Uterus (tissue), 4 donors: ENCODE data around the gene ZNF212. TPM values are rescaled to one million over a fixed set of nuclear protein-coding genes. Genes with fewer than 3 reads are reported as not detected.
"Not testable (repeated sequence)": the region's sequence is repeated elsewhere in the genome, so short reads cannot be mapped to it uniquely, and the experiment has no call there.

ENCODE experiments used
- DNase-seq, 2 donors: peaks; one replicate each; pipeline ENCODE4 v3.0.0-alpha.2; 2019 to 2020
- H3K27ac ChIP-seq, 2 donors: fragments of 200-600 bp; sonication (generic); 1 replicate in 1 of 2; 2 replicates in 1 of 2; pipeline ENCODE4 v1.5.1; 2016 to 2018
- H3K27me3 ChIP-seq, 2 donors: fragments of 200-600 bp; sonication (generic); one replicate each; pipeline ENCODE4 v1.5.1; 2018 to 2019; ENCODE audit warnings: control low read depth in 1 of 2
- H3K36me3 ChIP-seq, 2 donors: fragments of 200-600 bp; sonication (generic); one replicate each; pipeline ENCODE4 v1.5.1; 2019; ENCODE audit warnings: control low read depth in 1 of 2
- H3K4me1 ChIP-seq, 2 donors: fragments of 200-600 bp; sonication (generic); one replicate each; pipeline ENCODE4 v1.5.1; 2018 to 2019; ENCODE audit warnings: control low read depth in 1 of 2
- H3K4me3 ChIP-seq, 2 donors: fragments of 200-600 bp; sonication (generic); 1 replicate in 1 of 2; 2 replicates in 1 of 2; pipeline ENCODE4 v1.5.1; 2018 to 2019; ENCODE audit warnings: mild to moderate bottlenecking in 1 of 2
- H3K9me3 ChIP-seq, 2 donors: fragments of 200-600 bp; sonication (generic); one replicate each; pipeline ENCODE4 v1.5.1; 2019; ENCODE audit warnings: control low read depth in 1 of 2
- CTCF ChIP-seq, 4 experiments: fragments of 200-600 bp in 2 of 4; fragments of 450-650 bp in 2 of 4; sonication (generic) in 2 of 4; IDR thresholded peaks; one replicate each; pipeline ENCODE4 v1.5.1; 2016 to 2019; ENCODE audit warnings: antibody characterized with exemption in 4 of 4, mild to moderate bottlenecking in 2 of 4, moderate library complexity in 1 of 4
- POLR2A ChIP-seq, 2 donors: fragments of 450-650 bp; IDR thresholded peaks; one replicate each; pipeline ENCODE4 v1.6.1; 2016; ENCODE audit warnings: antibody characterized with exemption in 2 of 2, mild to moderate bottlenecking in 1 of 2, moderate library complexity in 1 of 2
- intact Hi-C: fragments of 100-400 bp; cut with DNase I; formaldehyde crosslinking; loops from one replicate; pipeline ENCODE4 v1.15.1; 2023; ENCODE audit warnings: low total_unique reads
- total RNA-seq, 4 donors: library from RNA; depleted of rRNA in 3 of 4; stranded (reverse); fragments of >200 nt in 3 of 4; gene quantifications; one replicate each; pipeline versions ENCODE4 v1.1.0 to v1.2.4, GENCODE V29; 2014 to 2023
- donor health status: DM: yes; HTN: yes; CAD: no.

ZNF212 gene
- total RNA-seq, 4 donors from 2014 or later, result 2.9 to 14.1 (median 7.7) TPM

GRCh38 chr7:149261829-149262617, 22.6 kb downstream of the ZNF212 start, which contains the start of gene ZNF783:
Gene ZNF783 (plus strand): TSS chr7:149262196. CDS start chr7:149262334, 138 bp downstream.
- Histone ChIP-seq H3K4me1 (no peaks in the 10 kb centered on the region), H3K4me3 (peak within 1 kb of the TSS; percentile 46 to 65), H3K9me3 (no peaks in the 10 kb centered on the region), H3K27ac (peak within 1 kb of the TSS; percentile 89 to 96), H3K27me3 (no peaks in the 10 kb centered on the region), H3K36me3 (no peaks in the 10 kb centered on the region)
- peak; percentile 5 to 44 for TF ChIP-seq POLR2A (IDR thresholded peaks at IDR 0.05)
- peak; percentile 52 to 94 (median 84) for TF ChIP-seq CTCF (IDR thresholded peaks at IDR 0.05)
- DNase-seq, result peak; percentile 83 to 89
- intact Hi-C loops, result no loop called here

- H3K4me3 ChIP-seq, result no peak overlapping the region
- no peak for DNase-seq
- H3K27ac ChIP-seq, result no peak overlapping the region
- TF ChIP-seq CTCF (IDR thresholded peaks at IDR 0.05) (no peak), POLR2A (IDR thresholded peaks at IDR 0.05) (no peak)
- H3K27me3 ChIP-seq, result no peaks in the 10 kb centered on the region
- H3K4me1 ChIP-seq, result no peaks in the 10 kb centered on the region
- no peaks in the 10 kb centered on the region for H3K9me3 ChIP-seq
- H3K36me3 ChIP-seq, result no peaks in the 10 kb centered on the region
- intact Hi-C loops, result no loop called here
Measured at GRCh38 chr7:149266451-149266850, 27.0 kb downstream of the ZNF212 start.

GRCh38 chr7:149267733-149268132, 28.3 kb downstream of the ZNF212 start:
- no peak overlapping the region for H3K4me3 ChIP-seq
- TF ChIP-seq CTCF (IDR thresholded peaks at IDR 0.05) (no peak), POLR2A (IDR thresholded peaks at IDR 0.05) (no peak)
- intact Hi-C loops, result no loop called here
- H3K4me1 ChIP-seq, result no peaks in the 10 kb centered on the region
- no peak for DNase-seq
- H3K9me3 ChIP-seq, result no peaks in the 10 kb centered on the region
- H3K27me3 ChIP-seq, result no peaks in the 10 kb centered on the region
- no peaks in the 10 kb centered on the region for H3K36me3 ChIP-seq
- H3K27ac ChIP-seq, result no peak overlapping the region

- H3K4me1 ChIP-seq, H3K36me3 ChIP-seq, H3K4me3 ChIP-seq, H3K27me3 ChIP-seq, intact Hi-C loops, H3K9me3 ChIP-seq, H3K27ac ChIP-seq, DNase-seq: not testable (repeated sequence)
Measured at GRCh38 chr7:149274424-149274823, 35.0 kb downstream of the ZNF212 start.

- H3K4me3 ChIP-seq, result no peak overlapping the region
- no peaks in the 10 kb centered on the region for H3K36me3 ChIP-seq
- no peak for DNase-seq
- H3K9me3 ChIP-seq, result no peaks in the 10 kb centered on the region
- no peak for TF ChIP-seq CTCF (IDR thresholded peaks at IDR 0.05)
- no peak for TF ChIP-seq POLR2A (IDR thresholded peaks at IDR 0.05)
- intact Hi-C loops, result no loop called here
- no peak overlapping the region for H3K27ac ChIP-seq
- H3K4me1 ChIP-seq, result no peaks in the 10 kb centered on the region
- H3K27me3 ChIP-seq, result no peaks in the 10 kb centered on the region
Measured at GRCh38 chr7:149277871-149278270, 38.4 kb downstream of the ZNF212 start.
